GM19239 (cell line): Measurements from ENCODE around the gene NBEAL2.

Experiments
- DNase-seq: peaks from one replicate; pipeline ENCODE4 v3.0.0; 2011; ENCODE audit warnings: low spot score; ENCODE audit not compliant: insufficient read length
- FAIRE-seq: peaks from 2 replicates; lab custom pipeline; 2011; peaks lifted over from hg19 to GRCh38; lab: Jason Lieb, UNC

The NBEAL2 gene

DNA sequence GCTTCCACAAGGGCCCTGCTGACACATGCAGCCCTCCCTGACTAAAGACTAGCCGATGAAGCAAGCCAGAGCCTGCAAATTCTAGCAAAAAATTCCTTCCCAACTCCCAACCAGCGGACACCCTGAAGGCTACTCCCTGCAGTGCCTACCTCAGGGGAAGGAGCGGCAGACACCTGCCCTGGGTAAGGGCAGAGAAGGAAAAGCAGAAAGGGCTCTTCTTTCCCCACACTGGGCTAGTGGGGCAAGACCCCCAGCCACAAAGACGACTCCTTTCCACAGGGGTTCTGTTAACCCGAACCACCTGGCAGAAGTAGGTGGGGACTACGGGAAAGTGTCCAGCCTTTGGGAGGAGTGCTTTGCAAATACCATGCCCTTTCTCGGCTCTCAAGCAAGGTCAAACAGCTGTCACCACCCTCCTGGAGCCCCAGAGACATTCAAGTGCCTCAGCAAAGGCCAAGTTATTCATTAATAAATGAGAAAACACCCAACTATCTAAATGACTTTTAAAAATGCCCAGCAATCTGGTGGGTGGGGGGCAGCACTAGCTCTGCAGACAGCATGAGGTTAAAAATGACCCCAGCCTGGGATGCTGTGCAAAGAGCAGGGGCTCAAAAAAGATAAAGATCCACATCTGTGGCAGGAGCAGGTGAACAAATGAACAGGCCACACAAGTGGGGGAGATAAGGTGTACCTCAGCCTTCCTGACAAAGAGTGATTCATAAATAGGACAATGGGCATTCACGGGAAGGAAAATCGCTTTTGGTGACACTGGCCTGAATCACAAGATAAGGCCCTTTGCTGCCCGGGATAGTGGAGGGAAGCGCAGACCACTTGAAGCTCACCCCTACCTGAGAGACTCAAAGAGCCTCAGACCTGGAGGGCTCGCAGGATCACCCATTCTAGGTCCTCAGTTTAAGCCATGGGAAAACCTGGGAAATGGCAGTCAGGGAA, 36.0 kb upstream of the NBEAL2 start:
- DNase-seq = no peak

GRCh38 chr3:46944191-46944590, 35.3 kb upstream of the NBEAL2 start:
- FAIRE-seq (no peak), DNase-seq (no peak)

More for the DNA sequence above, 36.0 kb upstream of the NBEAL2 start:
- peak; percentile 85 for FAIRE-seq

- DNase-seq (no peak), FAIRE-seq (no peak)
These were observed 33.0 kb upstream of the NBEAL2 start for GRCh38 chr3:46946416-46946815.

DNA sequence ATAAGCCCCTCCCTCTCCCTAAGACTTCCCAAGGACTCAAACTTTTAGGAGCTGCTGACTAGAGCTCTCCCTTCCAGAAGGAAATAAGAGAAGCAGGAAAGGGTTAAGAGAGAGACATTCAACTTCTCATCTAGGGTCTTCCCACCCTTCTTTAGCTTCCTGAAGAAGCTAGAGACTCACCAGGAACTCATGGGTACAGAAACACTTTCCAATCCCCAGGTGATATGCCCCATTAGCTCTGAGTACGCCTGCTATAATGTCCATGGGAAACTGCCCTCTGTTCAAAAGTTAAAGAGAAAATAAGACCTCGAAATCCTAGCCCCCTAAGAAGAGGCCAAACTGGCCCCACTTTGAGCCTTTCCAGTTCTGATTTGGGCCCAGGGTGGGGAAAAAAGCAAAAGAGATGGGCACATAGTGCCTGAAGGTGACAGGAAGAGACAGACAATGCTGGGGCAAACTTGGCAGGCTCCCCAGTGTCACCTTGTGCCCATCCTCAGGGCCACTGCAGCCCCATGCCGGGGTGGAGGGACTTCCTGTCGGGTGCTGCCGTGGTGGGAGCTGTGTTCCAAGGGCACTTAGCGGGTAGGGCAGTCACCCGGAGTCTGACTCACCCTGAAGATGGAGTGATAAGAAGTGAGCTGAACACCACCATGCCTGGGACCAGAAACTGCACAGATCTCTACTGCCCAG, 32.5 kb upstream of the NBEAL2 start:
- DNase-seq = no peak
- FAIRE-seq = peak; percentile 23

DNA sequence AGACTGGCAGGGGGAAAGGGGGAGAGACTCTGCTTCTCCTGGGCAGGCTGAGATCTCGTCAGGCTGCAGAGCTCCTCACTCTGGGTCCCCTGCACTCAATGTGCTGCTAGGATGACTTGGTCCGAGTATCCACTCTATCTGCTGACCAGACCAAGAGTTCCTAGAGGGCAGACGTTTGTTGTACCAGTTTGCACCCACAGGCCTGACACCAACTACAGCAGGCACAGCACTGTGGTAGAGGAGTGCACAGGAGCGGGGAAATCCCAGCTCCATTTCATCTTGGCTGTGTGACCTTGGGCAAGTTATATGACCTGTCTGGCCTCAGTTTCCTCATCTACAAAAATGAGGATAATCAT, 31.9 kb upstream of the NBEAL2 start:
- FAIRE-seq = no peak
- DNase-seq = no peak

GRCh38 chr3:46947981-46948791, 31.3 kb upstream of the NBEAL2 start:
- peak; percentile 33 for FAIRE-seq
- DNase-seq = no peak

GRCh38 chr3:46948830-46949671, 30.4 kb upstream of the NBEAL2 start:
- FAIRE-seq (peak; percentile 96), DNase-seq (no peak)

DNA sequence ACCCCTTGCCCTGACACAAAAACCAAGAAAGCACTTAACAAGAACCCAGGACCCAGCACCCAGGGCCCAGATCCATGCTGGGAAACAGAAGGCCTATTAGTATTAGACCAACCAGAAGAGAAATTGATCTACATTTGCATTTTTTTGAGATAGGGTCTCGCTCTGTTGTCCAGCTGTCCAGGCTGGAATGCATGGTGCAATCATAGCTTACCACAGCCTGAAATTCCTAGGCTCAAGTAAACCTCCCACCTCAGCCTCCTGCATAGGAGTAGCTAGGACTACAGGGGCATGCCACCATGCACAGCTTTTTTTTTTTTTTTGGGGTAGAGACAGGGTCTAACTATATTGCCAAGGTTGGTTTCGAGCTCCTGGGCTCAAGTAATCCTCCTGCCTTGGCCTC, 29.3 kb upstream of the NBEAL2 start:
- DNase-seq = no peak
- FAIRE-seq = no peak

DNA sequence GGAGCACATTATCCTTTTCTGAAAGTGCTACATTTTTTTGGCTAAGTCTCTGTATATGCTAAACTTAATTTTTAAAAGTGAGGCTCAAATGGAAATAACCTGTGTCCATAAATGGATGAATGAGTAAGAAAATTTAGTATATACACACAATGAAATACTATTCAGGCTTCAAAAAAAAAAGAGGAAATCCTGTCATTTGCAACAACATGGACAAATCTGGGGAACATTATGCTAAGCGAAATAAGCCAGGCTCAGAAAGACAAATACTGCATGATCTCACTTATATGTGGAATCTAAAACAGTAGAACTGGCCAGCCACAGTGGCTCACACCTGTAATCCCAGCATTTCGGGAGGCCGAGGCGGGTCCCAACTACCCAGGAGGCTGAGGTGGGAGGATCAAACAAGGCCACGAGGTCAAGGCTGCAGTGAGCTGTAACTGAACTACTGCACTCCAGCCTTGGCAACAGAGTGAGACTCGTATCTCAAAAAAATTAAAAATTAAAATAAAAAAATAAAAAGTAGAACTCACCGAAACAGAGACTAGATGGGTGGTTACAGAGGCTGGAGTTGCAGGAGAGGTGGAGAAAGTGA, 28.7 kb upstream of the NBEAL2 start:
- FAIRE-seq (no peak), DNase-seq (no peak)

DNA sequence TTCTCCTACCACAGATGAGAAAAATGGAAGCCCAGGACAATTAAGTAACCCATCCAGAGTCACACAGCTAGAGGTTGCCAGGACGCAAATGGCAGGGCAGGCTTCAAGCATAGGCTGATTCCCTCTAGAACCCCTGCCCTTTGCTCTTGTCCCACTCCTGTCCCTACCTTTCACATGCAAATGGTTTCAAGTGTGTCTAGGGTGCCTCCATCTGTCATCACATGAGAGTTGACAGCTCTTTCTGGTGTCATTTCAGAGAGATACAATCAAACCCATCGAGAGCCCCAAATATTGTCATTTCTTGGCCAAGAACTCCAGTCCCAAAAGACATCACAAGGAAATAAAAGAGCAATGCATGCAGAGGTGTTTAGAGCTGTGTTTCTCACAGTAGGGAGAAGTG, 26.7 kb upstream of the NBEAL2 start:
- no peak for FAIRE-seq
- DNase-seq = no peak

DNA sequence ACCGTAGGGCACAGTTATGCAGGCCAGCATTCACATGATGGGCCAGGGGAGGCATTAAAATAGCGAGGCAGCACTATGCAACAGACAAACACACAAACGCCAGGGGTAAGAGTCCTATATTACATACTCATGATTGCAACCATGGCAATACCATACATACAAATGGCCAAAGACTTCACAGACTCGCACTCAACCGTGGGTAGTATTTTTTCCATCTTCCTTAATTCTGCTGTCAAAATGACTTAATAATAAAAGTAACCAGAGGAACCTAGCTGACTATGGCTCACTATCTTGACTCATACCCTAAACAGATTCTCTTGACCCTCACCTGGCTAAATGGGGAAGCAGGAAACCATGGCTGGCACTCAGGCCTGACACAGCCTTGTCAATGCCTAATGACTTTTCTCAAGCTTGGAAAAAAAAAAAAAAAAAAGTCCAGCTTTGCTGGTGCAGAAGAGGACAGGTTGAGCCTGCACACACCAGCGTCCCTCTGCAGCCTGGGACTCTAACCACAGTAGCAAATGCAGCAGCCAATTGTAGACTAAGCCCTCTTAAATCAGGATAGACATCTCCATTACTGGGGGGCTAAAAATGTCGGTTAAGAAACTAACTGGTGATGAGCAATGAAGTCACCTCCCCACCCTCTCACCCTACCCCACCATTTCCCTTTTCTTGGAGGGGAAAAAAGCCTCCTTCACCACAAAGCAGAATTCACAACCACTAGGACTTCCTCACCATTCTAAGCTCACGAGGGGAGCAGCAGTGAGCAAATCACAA, 26.0 kb upstream of the NBEAL2 start:
- peak; percentile 94 for FAIRE-seq
- DNase-seq = no peak

GRCh38 chr3:46954178-46954577, 25.3 kb upstream of the NBEAL2 start:
- FAIRE-seq (peak; percentile 88), DNase-seq (no peak)

- FAIRE-seq (no peak), DNase-seq (no peak)
These were observed 24.3 kb upstream of the NBEAL2 start for GRCh38 chr3:46955157-46955556.

- DNase-seq (no peak), FAIRE-seq (no peak)
These were observed 23.6 kb upstream of the NBEAL2 start for GRCh38 chr3:46955801-46956259.

- DNase-seq = no peak
- no peak for FAIRE-seq
These were observed 22.2 kb upstream of the NBEAL2 start for GRCh38 chr3:46957092-46957820.

DNA sequence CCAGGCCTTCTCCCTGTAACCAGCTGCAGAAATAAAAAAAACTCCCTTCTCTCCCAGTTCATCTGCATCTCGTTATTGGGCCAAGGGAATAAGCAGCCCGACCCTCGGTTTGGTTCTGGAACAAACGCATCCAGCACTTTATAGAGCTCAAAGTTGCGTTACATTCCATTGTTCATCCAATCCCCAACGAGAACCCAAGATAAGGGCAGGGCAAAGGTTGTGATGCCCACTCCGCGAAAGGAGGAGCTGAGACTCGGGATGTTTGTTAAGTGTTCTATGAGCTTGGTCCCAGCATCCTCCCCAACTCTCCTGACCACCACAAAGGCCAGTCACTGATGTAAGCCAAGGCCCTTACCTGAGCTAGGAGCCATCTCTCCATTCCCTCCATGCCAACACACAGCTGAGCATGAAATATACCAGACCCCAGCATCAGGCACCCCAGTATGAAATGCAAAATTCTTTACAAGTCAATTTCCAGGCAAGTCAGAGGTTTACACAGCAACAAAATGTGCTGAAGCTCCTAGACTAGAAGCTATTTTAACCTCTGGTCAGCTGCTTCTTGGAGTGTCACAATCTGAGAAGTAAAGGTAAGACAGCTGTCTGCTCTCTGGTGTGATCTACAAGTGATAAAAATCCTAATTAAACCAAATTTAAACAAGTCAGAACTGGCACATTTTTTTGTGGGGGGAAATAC, 20.9 kb upstream of the NBEAL2 start:
- FAIRE-seq = no peak
- no peak for DNase-seq

DNA sequence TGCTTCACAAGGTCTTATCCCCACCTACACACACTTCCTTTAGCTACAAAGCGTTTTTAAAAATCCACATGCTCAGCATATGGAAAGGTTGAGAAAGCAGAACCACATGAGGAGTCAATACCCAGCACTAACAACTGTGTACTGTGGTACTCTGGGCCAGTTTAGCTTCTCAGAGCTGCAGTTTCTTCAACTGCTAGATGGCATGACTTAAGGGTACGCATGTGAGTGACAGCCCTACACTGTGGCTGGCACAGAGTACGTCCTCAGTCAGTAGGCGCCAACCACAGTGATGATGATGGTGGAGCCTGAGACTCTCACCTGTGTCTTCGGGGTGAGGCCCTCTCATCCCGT, 20.3 kb upstream of the NBEAL2 start:
- DNase-seq (no peak), FAIRE-seq (no peak)
